ENCODE data around the gene CTF1. TPM values are rescaled to one million over a fixed set of nuclear protein-coding genes. Genes with fewer than 3 reads are reported as not detected.

CTF1 gene
- total and polyA plus RNA-seq, 12 donors = 6.5 to 28.2 (median 17.8) TPM

GRCh38 chr16:30894540-30895368 is 1.7 kb upstream of the CTF1 start:
- Histone ChIP-seq H3K9me3 (no peaks in the 10 kb centered on the region), H3K36me3 (peaks cover 0 to 30% (median 9%) of the 10 kb centered on the region in 9 donors), H3K27me3 (no peaks in the 10 kb centered on the region), H3K27ac (peak overlapping the region; percentile 86 to 100 (median 96)), H3K4me1 (peaks cover 13 to 48% (median 36%) of the 10 kb centered on the region in 9 donors), H3K4me3 (peak overlapping the region in 9 of 10 donors; percentile 4 to 100 (median 94))
- intact Hi-C loops (cut with DNase I) = loop anchor here in 3 of 10 donors (1.0 to 5.0 kb wide), 3 partner anchors 28 to 50 kb away; no protein-coding TSS in a partner anchor
- no peak for TF ChIP-seq CTCF (IDR thresholded peaks at IDR 0.05)
- WGBS, 2 donors = 38 to 40% methylated on average over 16 of the region's 16 CpGs
- ATAC-seq (no peak), DNase-seq (no peak)

GRCh38 chr16:30895627-30896260 is 670 bp upstream of the CTF1 start:
- DNase-seq = no peak
- intact Hi-C loops (cut with DNase I) = loop anchor here in 4 of 10 donors (2.0 kb wide), 3 partner anchors 21 to 51 kb away; partner anchors contain the start of gene FBXL19 (in 1 of the 4)
- no peaks in the 10 kb centered on the region for H3K27me3 ChIP-seq
- H3K4me3 ChIP-seq = peak overlapping the region in 9 of 10 donors; percentile 46 to 74 (median 61)
- ATAC-seq = peak in 6 of 8 donors; percentile 0 to 19 (median 0)
- H3K27ac ChIP-seq = peak overlapping the region; percentile 92 to 100 (median 98)
- no peaks in the 10 kb centered on the region for H3K9me3 ChIP-seq
- no peak for TF ChIP-seq CTCF (IDR thresholded peaks at IDR 0.05)
- 57 to 60% methylated on average over 32 of the region's 32 CpGs for WGBS, 2 donors
- H3K4me1 ChIP-seq = peaks cover 13 to 51% (median 36%) of the 10 kb centered on the region in 9 donors
- peaks cover 0 to 20% (median 8%) of the 10 kb centered on the region in 9 donors for H3K36me3 ChIP-seq

GRCh38 chr16:30896889-30897733 is 697 bp downstream of the CTF1 start:
- intact Hi-C loops (cut with DNase I) = loop anchor here in 3 of 10 donors (2.0 kb wide), 2 partner anchors 22 to 26 kb away; partner anchors contain the start of gene FBXL19 (in 1 of the 3)

More at GRCh38 chr16:30896889-30897733, 697 bp downstream of the CTF1 start:
- peak; percentile 90 to 92 for DNase-seq
- peak overlapping the region; percentile 92 to 100 (median 98) for H3K27ac ChIP-seq
- H3K4me1 ChIP-seq = peaks cover 13 to 62% (median 45%) of the 10 kb centered on the region in 9 donors
- WGBS, 2 donors = 18 to 19% methylated on average over 31 of the region's 31 CpGs
- no peaks in the 10 kb centered on the region for H3K27me3 ChIP-seq
- no peaks in the 10 kb centered on the region for H3K9me3 ChIP-seq
- peak overlapping the region; percentile 45 to 74 (median 60) for H3K4me3 ChIP-seq
- peak; percentile 62 to 81 (median 72) for ATAC-seq
- TF ChIP-seq CTCF (IDR thresholded peaks at IDR 0.05) = no peak
- peaks cover 0 to 6% (median 0%) of the 10 kb centered on the region in 9 donors for H3K36me3 ChIP-seq
